Ectodermal cell (in vitro differentiated cells): Measurements from ENCODE around the gene DMXL2.
"Not testable (repeated sequence)": the region's sequence is repeated elsewhere in the genome, so short reads cannot be mapped to it uniquely, and the experiment has no call there.

ENCODE experiments used
- H3K27ac ChIP-seq: 2 replicates; pipeline ENCODE4 v1.7.0; 2013; ENCODE audit warnings: mild to moderate bottlenecking, low read depth, low read length; ENCODE audit not compliant: insufficient read depth, poor library complexity, severe bottlenecking
- H3K27me3 ChIP-seq: 2 replicates; pipeline ENCODE4 v1.7.0; 2013; ENCODE audit warnings: mild to moderate bottlenecking, low read length; ENCODE audit not compliant: insufficient read depth, control insufficient read depth, poor library complexity, severe bottlenecking
- H3K36me3 ChIP-seq: one replicate; pipeline ENCODE4 v1.7.0; 2013; ENCODE audit warnings: low read length; ENCODE audit not compliant: control insufficient read depth, insufficient read depth
- H3K4me1 ChIP-seq: one replicate; pipeline ENCODE4 v1.7.0; 2013; ENCODE audit warnings: low read length; ENCODE audit not compliant: control insufficient read depth, insufficient read depth
- H3K4me3 ChIP-seq: 2 replicates; pipeline ENCODE4 v1.7.0; 2013; ENCODE audit warnings: low read depth, low read length, control low read depth; ENCODE audit not compliant: insufficient read depth
- H3K9me3 ChIP-seq: 2 replicates; pipeline ENCODE4 v1.7.0; 2013; ENCODE audit warnings: mild to moderate bottlenecking, low read length, moderate library complexity; ENCODE audit not compliant: control insufficient read depth
- WGBS, 2 experiments: methylation state at CpG; one replicate each; pipeline ENCODE4 v1.1.7; 2013; ENCODE audit warnings: missing lambda C conversion rate in 2 of 2; 5-methylcytosine and 5-hydroxymethylcytosine counted together

Gene DMXL2

GRCh38 chr15:51460796-51461195 is 161.8 kb downstream of the DMXL2 start:
- H3K9me3 ChIP-seq = no peaks in the 10 kb centered on the region
- 95 to 100% methylated on average over 1 of the region's 1 CpG for WGBS, 2 experiments

GRCh38 chr15:51450001-51450400 is 172.6 kb downstream of the DMXL2 start:
- Histone ChIP-seq H3K9me3 (no peaks in the 10 kb centered on the region), H3K4me3 (no peak overlapping the region), H3K27ac (no peak overlapping the region), H3K4me1 (no peaks in the 10 kb centered on the region), H3K27me3 (no peaks in the 10 kb centered on the region), H3K36me3 (no peaks in the 10 kb centered on the region)
- WGBS, 2 experiments = 87 to 91% methylated on average over 6 of the region's 6 CpGs

More at GRCh38 chr15:51460796-51461195, 161.8 kb downstream of the DMXL2 start:
- Histone ChIP-seq H3K4me1 (no peaks in the 10 kb centered on the region), H3K27ac (no peak overlapping the region), H3K36me3 (no peaks in the 10 kb centered on the region), H3K4me3 (no peak overlapping the region), H3K27me3 (no peaks in the 10 kb centered on the region)

- Histone ChIP-seq H3K4me1 (no peaks in the 10 kb centered on the region), H3K4me3 (no peak overlapping the region), H3K27ac (no peak overlapping the region), H3K36me3 (no peaks in the 10 kb centered on the region), H3K9me3 (no peaks in the 10 kb centered on the region), H3K27me3 (no peaks in the 10 kb centered on the region)
- 96 to 97% methylated on average over 5 to 7 of the region's 7 CpGs for WGBS, 2 experiments
Observed at GRCh38 chr15:51448622-51449399, 173.8 kb downstream of the DMXL2 start.

- Histone ChIP-seq H3K27me3 (no peaks in the 10 kb centered on the region), H3K4me1 (no peaks in the 10 kb centered on the region), H3K4me3 (no peak overlapping the region), H3K9me3 (no peaks in the 10 kb centered on the region), H3K36me3 (no peaks in the 10 kb centered on the region), H3K27ac (no peak overlapping the region)
- WGBS, 2 experiments = 96 to 97% methylated on average over 3 to 4 of the region's 4 CpGs
Observed at GRCh38 chr15:51447855-51448621, 174.5 kb downstream of the DMXL2 start.

GRCh38 chr15:51446029-51446744 is 176.4 kb downstream of the DMXL2 start:
- not testable (repeated sequence) for H3K9me3 ChIP-seq, H3K36me3 ChIP-seq, H3K4me1 ChIP-seq, H3K27ac ChIP-seq, H3K4me3 ChIP-seq, H3K27me3 ChIP-seq
- 90 to 91% methylated on average over 4 to 5 of the region's 5 CpGs for WGBS, 2 experiments

- Histone ChIP-seq H3K9me3 (no peaks in the 10 kb centered on the region), H3K36me3 (no peaks in the 10 kb centered on the region), H3K4me1 (no peaks in the 10 kb centered on the region), H3K27ac (no peak overlapping the region), H3K27me3 (no peaks in the 10 kb centered on the region), H3K4me3 (no peak overlapping the region)
- WGBS, 2 experiments = 75 to 100% methylated on average over 1 of the region's 1 CpG
Observed at GRCh38 chr15:51444807-51445206, 177.8 kb downstream of the DMXL2 start.

GRCh38 chr15:51444112-51444511 is 178.5 kb downstream of the DMXL2 start:
- no peaks in the 10 kb centered on the region for H3K9me3 ChIP-seq
- no peaks in the 10 kb centered on the region for H3K36me3 ChIP-seq
- 95 to 100% methylated on average over 1 of the region's 1 CpG for WGBS, 2 experiments

GRCh38 chr15:51443282-51443914 is 179.2 kb downstream of the DMXL2 start:
- H3K4me1 ChIP-seq = no peaks in the 10 kb centered on the region
- H3K27me3 ChIP-seq = no peaks in the 10 kb centered on the region
- 95 to 96% methylated on average over 4 of the region's 4 CpGs for WGBS, 2 experiments
- H3K36me3 ChIP-seq = no peaks in the 10 kb centered on the region
- no peak overlapping the region for H3K4me3 ChIP-seq
- H3K9me3 ChIP-seq = no peaks in the 10 kb centered on the region
- no peak overlapping the region for H3K27ac ChIP-seq

More at GRCh38 chr15:51444112-51444511, 178.5 kb downstream of the DMXL2 start:
- no peak overlapping the region for H3K27ac ChIP-seq
- no peaks in the 10 kb centered on the region for H3K4me1 ChIP-seq
- H3K27me3 ChIP-seq = no peaks in the 10 kb centered on the region
- no peak overlapping the region for H3K4me3 ChIP-seq

- Histone ChIP-seq H3K4me1 (no peaks in the 10 kb centered on the region), H3K9me3 (no peaks in the 10 kb centered on the region), H3K27me3 (no peaks in the 10 kb centered on the region), H3K36me3 (no peaks in the 10 kb centered on the region), H3K4me3 (no peak overlapping the region), H3K27ac (no peak overlapping the region)
- WGBS, 2 experiments = 83 to 88% methylated on average over 1 to 2 of the region's 2 CpGs
Observed at GRCh38 chr15:51438526-51438925, 184.0 kb downstream of the DMXL2 start.
